NCI-H146 (cell line): ENCODE results near the gene NEBL.
"Not testable (repeated sequence)": the region's sequence is repeated elsewhere in the genome, so short reads cannot be mapped to it uniquely, and the experiment has no call there.

Source experiments
- DNase-seq: peaks from one replicate; lab custom pipeline; 2025; lab: John Stamatoyannopoulos, UW

NEBL gene, protein sequence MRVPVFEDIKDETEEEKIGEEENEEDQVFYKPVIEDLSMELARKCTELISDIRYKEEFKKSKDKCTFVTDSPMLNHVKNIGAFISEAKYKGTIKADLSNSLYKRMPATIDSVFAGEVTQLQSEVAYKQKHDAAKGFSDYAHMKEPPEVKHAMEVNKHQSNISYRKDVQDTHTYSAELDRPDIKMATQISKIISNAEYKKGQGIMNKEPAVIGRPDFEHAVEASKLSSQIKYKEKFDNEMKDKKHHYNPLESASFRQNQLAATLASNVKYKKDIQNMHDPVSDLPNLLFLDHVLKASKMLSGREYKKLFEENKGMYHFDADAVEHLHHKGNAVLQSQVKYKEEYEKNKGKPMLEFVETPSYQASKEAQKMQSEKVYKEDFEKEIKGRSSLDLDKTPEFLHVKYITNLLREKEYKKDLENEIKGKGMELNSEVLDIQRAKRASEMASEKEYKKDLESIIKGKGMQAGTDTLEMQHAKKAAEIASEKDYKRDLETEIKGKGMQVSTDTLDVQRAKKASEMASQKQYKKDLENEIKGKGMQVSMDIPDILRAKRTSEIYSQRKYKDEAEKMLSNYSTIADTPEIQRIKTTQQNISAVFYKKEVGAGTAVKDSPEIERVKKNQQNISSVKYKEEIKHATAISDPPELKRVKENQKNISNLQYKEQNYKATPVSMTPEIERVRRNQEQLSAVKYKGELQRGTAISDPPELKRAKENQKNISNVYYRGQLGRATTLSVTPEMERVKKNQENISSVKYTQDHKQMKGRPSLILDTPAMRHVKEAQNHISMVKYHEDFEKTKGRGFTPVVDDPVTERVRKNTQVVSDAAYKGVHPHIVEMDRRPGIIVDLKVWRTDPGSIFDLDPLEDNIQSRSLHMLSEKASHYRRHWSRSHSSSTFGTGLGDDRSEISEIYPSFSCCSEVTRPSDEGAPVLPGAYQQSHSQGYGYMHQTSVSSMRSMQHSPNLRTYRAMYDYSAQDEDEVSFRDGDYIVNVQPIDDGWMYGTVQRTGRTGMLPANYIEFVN

DNA sequence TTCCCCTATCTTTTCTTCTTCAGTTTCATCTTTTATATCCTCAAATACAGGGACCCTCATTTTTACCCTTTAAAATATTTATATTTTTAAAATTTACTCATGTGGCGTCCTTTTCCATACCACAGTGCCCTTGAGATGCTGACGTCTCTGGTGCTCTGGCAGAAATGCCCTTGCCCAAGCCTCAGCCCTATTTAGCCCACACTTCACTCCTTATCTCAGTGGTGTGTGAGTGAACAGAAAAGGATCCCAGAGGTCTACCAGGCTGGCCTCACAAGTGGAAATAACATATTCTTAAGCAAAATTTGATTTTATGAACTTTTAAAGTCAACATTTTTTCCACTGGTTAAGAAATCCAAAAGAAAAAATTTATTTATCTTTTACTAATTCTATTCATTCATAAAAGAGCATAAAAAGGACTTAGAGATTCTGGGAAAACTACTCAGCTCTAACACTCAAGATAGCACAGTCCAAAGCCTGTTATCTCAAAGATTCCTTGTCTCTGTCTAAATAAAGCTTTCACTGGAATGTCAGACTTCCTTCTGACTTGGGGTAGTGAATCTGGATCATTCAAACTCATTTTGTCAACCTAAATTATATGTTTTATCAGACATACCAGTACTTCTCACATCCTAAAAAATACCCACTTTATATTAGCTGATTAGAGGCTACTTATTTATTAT lies at the start of gene NEBL:
NEBL (minus strand) TSS at position 166 of the 680 bp plus-strand sequence; CDS start at position 60, 106 bp downstream.
- DNase-seq: no peak

- no peak for DNase-seq
These were observed 48.6 kb upstream of the NEBL start for GRCh38 chr10:20945546-20946332.

DNA sequence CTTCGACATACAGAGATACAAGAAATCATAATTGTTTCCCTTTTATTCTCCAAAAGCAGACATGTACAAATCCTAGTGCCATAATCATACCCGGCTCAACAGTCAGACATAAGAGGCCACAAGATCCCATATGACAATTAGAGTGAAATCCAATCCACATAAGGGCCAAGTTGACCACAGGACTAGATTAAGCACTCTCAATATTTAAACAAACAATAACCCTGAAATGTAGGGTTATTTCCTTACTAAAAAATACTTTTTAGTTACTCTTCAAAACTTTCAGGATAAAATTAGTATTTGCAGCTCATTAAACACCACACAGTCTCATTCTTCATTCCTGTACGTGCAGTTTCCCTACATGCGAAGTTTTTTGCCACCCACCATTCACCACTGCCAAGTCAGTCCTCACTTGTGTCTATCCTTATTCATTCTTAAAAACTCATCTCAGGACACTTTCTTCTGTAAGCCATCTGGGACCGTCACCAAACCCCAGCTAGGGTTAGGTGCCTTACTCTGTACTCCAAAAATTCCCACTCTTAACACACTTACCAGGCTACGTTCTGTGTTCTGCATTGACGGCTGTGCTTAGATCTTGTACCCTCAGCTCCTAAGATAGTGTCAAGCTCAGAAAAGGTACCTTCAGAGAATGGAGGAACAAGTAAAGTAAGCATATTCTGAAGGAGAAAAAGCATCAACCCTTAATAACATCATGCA lies 47.8 kb upstream of the NEBL start:
- no peak for DNase-seq

- not testable (repeated sequence) for DNase-seq
These were observed 42.3 kb upstream of the NEBL start for GRCh38 chr10:20939414-20939813.

- DNase-seq: peak; percentile 66
These were observed 39.3 kb upstream of the NEBL start for GRCh38 chr10:20936396-20936795.

DNA sequence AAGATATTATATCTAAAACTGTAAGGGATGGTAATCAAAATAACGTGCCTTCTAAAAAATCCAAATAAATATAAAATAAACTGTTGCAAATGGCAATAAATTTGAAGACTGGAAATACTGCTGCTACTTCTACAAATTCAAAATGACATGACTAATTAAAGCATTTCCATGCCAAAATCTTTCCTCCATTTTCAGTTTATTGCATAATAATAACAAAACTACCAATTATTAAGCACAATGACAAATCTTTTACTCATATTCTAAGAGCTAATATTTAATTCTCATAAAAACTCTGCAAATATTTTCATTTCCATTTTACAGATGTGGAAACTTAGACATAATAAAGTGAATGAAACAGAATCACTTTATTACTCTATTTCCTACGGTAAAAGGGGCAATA lies 38.8 kb upstream of the NEBL start:
- no peak for DNase-seq

DNA sequence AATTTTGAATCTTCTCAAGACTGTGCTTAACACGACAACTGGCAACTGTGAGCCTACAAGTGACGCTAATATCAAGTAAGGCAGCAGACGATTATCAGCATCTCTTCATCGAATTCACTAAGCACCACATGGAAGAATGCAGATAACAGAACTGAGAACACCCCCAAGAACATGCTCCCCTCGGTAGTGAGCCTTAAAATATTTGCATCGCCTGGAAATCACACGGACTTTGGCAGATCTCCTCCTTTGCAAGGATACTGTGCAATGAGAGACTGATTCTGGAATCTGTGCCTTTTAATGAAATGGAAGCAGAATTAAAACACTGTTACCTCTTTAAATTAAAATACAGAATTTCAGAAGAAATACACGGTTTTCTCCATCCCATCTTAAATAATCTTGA lies 38.2 kb upstream of the NEBL start:
- DNase-seq: no peak

DNA sequence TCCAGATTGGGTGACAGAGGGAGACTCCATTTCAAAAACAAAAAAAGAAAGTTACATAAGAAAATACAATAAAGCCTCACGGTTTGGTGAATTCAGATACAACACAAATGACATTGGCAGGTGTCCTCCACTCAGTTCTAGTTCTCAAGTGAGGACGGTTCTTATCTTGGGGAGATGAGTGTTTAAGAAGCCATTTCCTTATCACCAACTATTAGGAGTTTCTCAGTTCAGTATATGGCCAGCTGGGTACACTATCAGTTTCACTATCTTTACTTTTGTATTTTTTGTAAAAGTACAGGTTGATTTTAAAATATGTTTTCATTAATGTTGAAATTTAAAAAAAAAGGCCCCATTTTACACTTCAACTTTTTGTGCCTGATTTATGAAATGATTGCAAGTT lies 36.6 kb upstream of the NEBL start:
- DNase-seq: no peak

DNA sequence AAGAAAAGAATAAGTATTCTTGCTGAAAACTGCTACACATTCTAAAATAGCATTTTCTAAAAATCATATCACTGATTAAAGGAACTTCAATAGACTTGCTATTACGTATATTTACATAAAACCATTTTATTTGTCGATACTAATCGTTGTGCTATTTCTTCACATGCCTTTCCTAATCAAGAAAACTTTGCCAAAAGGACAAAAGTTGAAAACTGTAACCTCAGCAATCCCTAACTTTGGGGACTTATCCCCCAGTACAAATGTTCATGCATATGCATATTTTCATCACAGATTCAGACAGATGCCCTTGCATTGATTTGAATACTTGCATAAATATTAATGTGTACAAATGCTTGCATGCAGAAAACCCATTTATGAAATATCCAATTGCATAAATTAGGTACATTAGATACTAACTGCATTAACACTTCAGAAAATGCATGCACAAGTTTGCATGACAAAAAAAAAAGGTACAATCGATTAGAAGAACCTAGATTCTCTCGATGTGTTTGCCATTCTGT lies 35.6 kb upstream of the NEBL start:
- DNase-seq: no peak

GRCh38 chr10:20931156-20931795 lies 34.2 kb upstream of the NEBL start:
- no peak for DNase-seq

DNA sequence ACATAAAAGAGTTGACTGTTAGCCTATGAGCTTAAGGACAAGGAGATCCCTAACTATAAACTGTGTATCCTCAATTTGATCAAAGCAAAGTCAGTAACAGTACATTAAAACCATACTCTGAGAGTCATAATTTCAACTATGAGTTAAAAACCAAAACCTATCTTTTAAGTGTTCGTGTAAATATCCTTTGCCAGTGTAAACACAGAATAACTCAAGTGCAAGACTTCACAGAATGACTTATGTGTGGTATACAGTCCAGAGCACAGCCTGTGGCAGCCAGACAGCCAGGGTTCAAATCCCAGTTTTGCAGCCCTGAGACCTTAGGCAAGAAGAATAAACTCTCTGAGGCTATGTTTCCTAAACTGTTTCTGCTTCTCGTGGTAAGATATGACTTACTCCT lies 30.3 kb upstream of the NEBL start:
- no peak for DNase-seq

- no peak for DNase-seq
These were observed 25.3 kb upstream of the NEBL start for GRCh38 chr10:20922451-20922850.

GRCh38 chr10:20922033-20922432 lies 24.9 kb upstream of the NEBL start:
- no peak for DNase-seq

DNA sequence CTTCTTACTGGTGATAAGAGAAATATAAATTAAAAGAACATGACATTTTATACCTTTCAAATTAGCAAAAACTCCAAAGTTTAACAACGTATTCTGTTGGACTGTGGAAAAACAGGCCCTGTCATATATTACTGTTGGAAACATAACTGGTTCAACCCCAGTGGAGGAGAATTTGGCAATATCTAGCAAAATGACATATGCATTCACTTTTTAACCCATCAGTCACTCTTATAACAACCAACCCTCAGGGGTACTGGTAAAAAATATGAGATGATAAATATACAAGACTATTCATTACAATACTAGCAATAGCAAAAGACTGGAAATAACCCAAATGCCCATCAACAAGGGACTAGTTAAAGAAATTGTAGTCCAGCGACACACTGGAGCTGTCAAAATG lies 22.9 kb upstream of the NEBL start:
- DNase-seq: no peak

- no peak for DNase-seq
These were observed 22.4 kb upstream of the NEBL start for GRCh38 chr10:20919481-20919880.

DNA sequence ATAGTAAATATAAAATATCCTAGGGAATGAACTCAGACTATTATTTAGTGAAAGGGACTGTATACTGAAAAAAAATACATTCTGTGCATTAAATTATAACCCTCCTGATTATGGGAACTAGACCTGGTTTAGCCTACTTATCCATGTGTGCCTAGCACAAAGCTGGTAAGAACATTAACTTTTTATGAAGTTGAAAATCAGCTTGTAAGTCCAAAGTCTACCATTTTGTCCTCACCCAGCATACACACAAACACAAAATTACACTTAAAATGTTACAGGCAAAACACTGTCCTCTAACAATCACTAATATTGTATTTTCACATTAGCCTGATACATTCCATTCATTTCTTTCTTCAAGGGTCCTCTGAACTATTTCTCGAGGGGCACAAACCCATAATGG lies 19.9 kb upstream of the NEBL start:
- no peak for DNase-seq

GRCh38 chr10:20912969-20913368 lies 15.9 kb upstream of the NEBL start:
- no peak for DNase-seq

- DNase-seq: no peak
These were observed 14.5 kb upstream of the NEBL start for GRCh38 chr10:20911626-20912025.

DNA sequence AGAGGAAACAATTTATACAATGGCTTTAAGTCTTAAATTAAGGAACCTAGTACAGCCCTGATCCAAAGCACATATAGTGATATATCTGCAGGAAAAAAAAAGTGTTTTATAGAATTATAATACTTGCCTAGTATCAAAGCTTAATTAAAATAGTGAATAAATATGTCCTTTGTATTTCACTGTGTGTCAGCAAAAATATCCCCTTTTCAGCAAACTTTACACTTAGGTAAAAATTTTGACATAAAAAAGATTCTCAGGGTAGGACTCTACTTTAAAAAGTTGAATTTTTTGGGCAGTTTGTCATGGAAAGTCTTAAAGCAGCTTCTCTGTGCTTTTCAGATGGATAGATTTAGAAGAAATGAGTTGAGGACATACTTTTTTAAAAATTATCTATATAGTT lies 12.7 kb upstream of the NEBL start:
- no peak for DNase-seq

DNA sequence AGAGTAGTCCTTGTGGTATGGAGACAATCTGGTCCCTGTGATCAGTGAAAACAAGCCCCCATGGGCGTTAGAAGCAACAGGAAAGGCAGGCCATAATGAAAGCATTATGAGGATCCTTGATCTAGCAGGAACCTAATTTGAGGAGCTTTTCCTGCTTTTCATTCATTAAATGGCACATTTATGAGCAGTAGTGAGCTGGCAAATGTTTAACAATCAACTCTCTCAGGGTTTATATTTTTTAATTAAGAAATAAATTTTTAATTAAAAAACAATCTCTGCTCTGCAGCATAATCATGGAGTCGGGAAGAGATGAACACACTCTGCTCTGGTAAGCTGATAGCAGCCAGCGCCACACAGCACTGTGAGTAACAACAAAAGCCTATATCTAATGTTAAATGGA lies 11.3 kb upstream of the NEBL start:
- DNase-seq: no peak
